ENCODE data around the gene NTM. TPM values are rescaled to one million over a fixed set of nuclear protein-coding genes. Genes with fewer than 3 reads are reported as not detected.

NTM gene
- polyA plus RNA-seq, 1 donor (not counting 4 experiments of a cell fraction or from before 2014, with no cell fraction given) = 47.9 TPM

DNA sequence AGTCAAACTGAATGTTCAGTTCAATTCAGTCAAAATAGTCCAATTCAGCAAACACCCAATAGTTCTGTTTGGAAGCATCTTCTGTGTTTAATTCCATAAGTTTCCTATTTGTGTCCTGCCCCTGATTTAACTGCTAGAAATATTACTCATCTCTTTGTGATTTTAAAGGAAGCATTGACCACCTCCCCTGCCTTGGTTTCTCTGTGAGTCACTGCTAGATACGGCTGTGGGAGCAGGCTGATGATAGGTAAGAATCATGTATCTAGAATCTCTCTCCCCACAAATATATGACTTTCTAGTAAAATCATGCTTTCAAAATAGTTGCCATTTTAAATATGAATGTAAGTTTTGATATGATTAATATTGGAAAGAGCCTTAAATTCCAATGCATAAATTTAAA is 888.5 kb downstream of the NTM start:
- Histone ChIP-seq H3K4me3 (ENCODE audit: control insufficient read depth in 2 of 3, extremely low read depth in 1 of 3, insufficient read depth in 2 of 3, low read depth in 1 of 3, low read length in 3 of 3) (no peak overlapping the region), H3K27ac (ENCODE audit: control insufficient read depth, insufficient read depth, low read length) (no peak overlapping the region), H3K9ac (ENCODE audit: control insufficient read depth, extremely low read depth, insufficient read depth, low read length) (no peak overlapping the region), H3K9me3 (ENCODE audit: control insufficient read depth, low read depth, low read length) (no peaks in the 10 kb centered on the region), H4K20me1 (ENCODE audit: control insufficient read depth, extremely low read depth, insufficient read depth, low read length) (no peaks in the 10 kb centered on the region), H3K27me3 (ENCODE audit: control insufficient read depth, extremely low read depth, insufficient read depth, low read length) (no peaks in the 10 kb centered on the region), H2AFZ (ENCODE audit: control insufficient read depth, low read length) (no peak overlapping the region), H3K9me1 (ENCODE audit: control insufficient read depth, extremely low read depth, insufficient read depth, low read length) (no peaks in the 10 kb centered on the region), H3K4me1 (ENCODE audit: control insufficient read depth, extremely low read depth, insufficient read depth, low read length) (no peaks in the 10 kb centered on the region), H3K4me2 (ENCODE audit: control insufficient read depth, extremely low read depth, insufficient read depth, low read depth, low read length) (no peak overlapping the region), H3K36me3 (ENCODE audit: control insufficient read depth in 2 of 2, extremely low read depth in 1 of 2, insufficient read depth in 2 of 2, low read length in 2 of 2) (no peaks in the 10 kb centered on the region), H3K79me2 (ENCODE audit: control insufficient read depth, insufficient read depth, low read length) (no peaks in the 10 kb centered on the region)
- DNase-seq (ENCODE audit: low read depth, low spot score) (no peak), FAIRE-seq (no peak)
- no peak for TF ChIP-seq EZH2 (IDR thresholded peaks at IDR 0.05; ENCODE audit: low read length)
- TF ChIP-seq, protein P1, sequence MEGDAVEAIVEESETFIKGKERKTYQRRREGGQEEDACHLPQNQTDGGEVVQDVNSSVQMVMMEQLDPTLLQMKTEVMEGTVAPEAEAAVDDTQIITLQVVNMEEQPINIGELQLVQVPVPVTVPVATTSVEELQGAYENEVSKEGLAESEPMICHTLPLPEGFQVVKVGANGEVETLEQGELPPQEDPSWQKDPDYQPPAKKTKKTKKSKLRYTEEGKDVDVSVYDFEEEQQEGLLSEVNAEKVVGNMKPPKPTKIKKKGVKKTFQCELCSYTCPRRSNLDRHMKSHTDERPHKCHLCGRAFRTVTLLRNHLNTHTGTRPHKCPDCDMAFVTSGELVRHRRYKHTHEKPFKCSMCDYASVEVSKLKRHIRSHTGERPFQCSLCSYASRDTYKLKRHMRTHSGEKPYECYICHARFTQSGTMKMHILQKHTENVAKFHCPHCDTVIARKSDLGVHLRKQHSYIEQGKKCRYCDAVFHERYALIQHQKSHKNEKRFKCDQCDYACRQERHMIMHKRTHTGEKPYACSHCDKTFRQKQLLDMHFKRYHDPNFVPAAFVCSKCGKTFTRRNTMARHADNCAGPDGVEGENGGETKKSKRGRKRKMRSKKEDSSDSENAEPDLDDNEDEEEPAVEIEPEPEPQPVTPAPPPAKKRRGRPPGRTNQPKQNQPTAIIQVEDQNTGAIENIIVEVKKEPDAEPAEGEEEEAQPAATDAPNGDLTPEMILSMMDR (optimal IDR thresholded peaks at IDR 0.05 in 1 of 3, IDR thresholded peaks at IDR 0.05 in 1 of 3, conservative IDR thresholded peaks at IDR 0.05 in 1 of 3; ENCODE audit: extremely low read depth in 1 of 3, insufficient read depth in 2 of 3, low read length in 3 of 3) = no peak
- dilution Hi-C loops (cut with MboI; ENCODE audit: extremely low pct_ligation_motif_present, low sequenced_read_pairs) = no loop called here

DNA sequence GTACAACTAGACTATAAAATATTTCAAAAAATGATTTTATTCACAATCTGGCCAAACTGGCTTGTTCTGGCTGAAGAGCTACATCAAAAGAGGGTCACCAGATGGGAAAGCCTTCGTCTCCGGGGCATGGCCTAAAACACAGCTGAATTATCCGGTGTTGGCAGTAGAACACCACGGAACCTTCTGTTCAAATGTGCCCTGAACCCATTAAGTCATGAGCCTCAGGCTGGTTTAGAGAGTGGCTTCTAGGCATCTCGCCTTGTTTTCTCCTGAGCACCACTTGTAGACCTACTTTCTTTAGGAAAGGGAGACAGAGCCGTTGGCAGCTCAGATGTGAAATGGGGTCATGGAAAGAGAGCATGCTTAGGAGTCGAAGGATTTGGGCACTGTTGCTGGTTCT is 890.2 kb downstream of the NTM start:
- Histone ChIP-seq H3K4me1 (ENCODE audit: control insufficient read depth, extremely low read depth, insufficient read depth, low read length) (no peaks in the 10 kb centered on the region), H4K20me1 (ENCODE audit: control insufficient read depth, extremely low read depth, insufficient read depth, low read length) (no peaks in the 10 kb centered on the region), H3K27ac (ENCODE audit: control insufficient read depth, insufficient read depth, low read length) (no peak overlapping the region), H3K4me3 (ENCODE audit: control insufficient read depth in 2 of 3, extremely low read depth in 1 of 3, insufficient read depth in 2 of 3, low read depth in 1 of 3, low read length in 3 of 3) (no peak overlapping the region), H2AFZ (ENCODE audit: control insufficient read depth, low read length) (no peak overlapping the region), H3K9me1 (ENCODE audit: control insufficient read depth, extremely low read depth, insufficient read depth, low read length) (no peaks in the 10 kb centered on the region), H3K9ac (ENCODE audit: control insufficient read depth, extremely low read depth, insufficient read depth, low read length) (no peak overlapping the region), H3K36me3 (ENCODE audit: control insufficient read depth in 2 of 2, extremely low read depth in 1 of 2, insufficient read depth in 2 of 2, low read length in 2 of 2) (no peaks in the 10 kb centered on the region), H3K4me2 (ENCODE audit: control insufficient read depth, extremely low read depth, insufficient read depth, low read depth, low read length) (no peak overlapping the region), H3K27me3 (ENCODE audit: control insufficient read depth, extremely low read depth, insufficient read depth, low read length) (no peaks in the 10 kb centered on the region), H3K79me2 (ENCODE audit: control insufficient read depth, insufficient read depth, low read length) (no peaks in the 10 kb centered on the region), H3K9me3 (ENCODE audit: control insufficient read depth, low read depth, low read length) (no peaks in the 10 kb centered on the region)
- FAIRE-seq (no peak), DNase-seq (ENCODE audit: low read depth, low spot score) (no peak)
- no peak for TF ChIP-seq EZH2 (IDR thresholded peaks at IDR 0.05; ENCODE audit: low read length)
- TF ChIP-seq, protein P1 (optimal IDR thresholded peaks at IDR 0.05 in 1 of 3, IDR thresholded peaks at IDR 0.05 in 1 of 3, conservative IDR thresholded peaks at IDR 0.05 in 1 of 3; ENCODE audit: extremely low read depth in 1 of 3, insufficient read depth in 2 of 3, low read length in 3 of 3) = no peak
- dilution Hi-C loops (cut with MboI; ENCODE audit: extremely low pct_ligation_motif_present, low sequenced_read_pairs) = no loop called here
